ENCODE measurements around the gene TSPAN14.

DNA sequence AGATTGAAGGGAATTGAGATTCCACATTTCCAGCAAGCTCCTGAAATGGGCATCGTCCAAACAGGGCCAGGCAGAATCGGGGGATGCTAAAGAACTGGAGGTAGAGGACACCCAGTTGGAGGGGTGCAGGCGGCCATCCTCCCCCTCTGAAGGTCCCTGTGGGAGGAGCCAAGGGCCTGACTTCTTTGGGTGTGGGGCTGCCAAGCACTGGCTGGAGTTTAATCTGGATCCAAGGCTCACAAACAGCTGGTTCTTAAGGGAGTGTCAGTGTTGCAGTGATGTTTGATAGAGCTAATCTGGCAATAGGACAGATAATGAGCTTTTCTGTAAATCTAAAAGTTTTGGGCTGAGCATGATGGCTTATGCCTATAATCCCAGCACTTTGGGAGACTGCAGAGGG, 20.8 kb downstream of the TSPAN14 start:
- TF ChIP-seq, protein P1, sequence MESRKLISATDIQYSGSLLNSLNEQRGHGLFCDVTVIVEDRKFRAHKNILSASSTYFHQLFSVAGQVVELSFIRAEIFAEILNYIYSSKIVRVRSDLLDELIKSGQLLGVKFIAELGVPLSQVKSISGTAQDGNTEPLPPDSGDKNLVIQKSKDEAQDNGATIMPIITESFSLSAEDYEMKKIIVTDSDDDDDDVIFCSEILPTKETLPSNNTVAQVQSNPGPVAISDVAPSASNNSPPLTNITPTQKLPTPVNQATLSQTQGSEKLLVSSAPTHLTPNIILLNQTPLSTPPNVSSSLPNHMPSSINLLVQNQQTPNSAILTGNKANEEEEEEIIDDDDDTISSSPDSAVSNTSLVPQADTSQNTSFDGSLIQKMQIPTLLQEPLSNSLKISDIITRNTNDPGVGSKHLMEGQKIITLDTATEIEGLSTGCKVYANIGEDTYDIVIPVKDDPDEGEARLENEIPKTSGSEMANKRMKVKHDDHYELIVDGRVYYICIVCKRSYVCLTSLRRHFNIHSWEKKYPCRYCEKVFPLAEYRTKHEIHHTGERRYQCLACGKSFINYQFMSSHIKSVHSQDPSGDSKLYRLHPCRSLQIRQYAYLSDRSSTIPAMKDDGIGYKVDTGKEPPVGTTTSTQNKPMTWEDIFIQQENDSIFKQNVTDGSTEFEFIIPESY (IDR thresholded peaks at IDR 0.05), result no peak
- TF ChIP-seq, protein P2, sequence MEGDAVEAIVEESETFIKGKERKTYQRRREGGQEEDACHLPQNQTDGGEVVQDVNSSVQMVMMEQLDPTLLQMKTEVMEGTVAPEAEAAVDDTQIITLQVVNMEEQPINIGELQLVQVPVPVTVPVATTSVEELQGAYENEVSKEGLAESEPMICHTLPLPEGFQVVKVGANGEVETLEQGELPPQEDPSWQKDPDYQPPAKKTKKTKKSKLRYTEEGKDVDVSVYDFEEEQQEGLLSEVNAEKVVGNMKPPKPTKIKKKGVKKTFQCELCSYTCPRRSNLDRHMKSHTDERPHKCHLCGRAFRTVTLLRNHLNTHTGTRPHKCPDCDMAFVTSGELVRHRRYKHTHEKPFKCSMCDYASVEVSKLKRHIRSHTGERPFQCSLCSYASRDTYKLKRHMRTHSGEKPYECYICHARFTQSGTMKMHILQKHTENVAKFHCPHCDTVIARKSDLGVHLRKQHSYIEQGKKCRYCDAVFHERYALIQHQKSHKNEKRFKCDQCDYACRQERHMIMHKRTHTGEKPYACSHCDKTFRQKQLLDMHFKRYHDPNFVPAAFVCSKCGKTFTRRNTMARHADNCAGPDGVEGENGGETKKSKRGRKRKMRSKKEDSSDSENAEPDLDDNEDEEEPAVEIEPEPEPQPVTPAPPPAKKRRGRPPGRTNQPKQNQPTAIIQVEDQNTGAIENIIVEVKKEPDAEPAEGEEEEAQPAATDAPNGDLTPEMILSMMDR (IDR thresholded peaks at IDR 0.05; ENCODE audit: low read depth, low read length, missing input control), result no peak
- TF ChIP-seq TAF1 (conservative IDR thresholded peaks at IDR 0.05) (no peak), HNF4G (IDR thresholded peaks at IDR 0.05) (no peak), FOXA2 (IDR thresholded peaks at IDR 0.05) (no peak), YY1 (IDR thresholded peaks at IDR 0.05) (no peak), RAD21 (IDR thresholded peaks at IDR 0.05) (no peak), RXRA (IDR thresholded peaks at IDR 0.05) (no peak), EGR1 (IDR thresholded peaks at IDR 0.05; ENCODE audit: low read depth in 2 of 2) (no peak), NR2F2 (IDR thresholded peaks at IDR 0.05) (no peak), SP1 (IDR thresholded peaks at IDR 0.05) (no peak)
- TF ChIP-seq, protein P3, sequence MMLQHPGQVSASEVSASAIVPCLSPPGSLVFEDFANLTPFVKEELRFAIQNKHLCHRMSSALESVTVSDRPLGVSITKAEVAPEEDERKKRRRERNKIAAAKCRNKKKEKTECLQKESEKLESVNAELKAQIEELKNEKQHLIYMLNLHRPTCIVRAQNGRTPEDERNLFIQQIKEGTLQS (IDR thresholded peaks at IDR 0.05), result no peak
- TF ChIP-seq, protein P4, sequence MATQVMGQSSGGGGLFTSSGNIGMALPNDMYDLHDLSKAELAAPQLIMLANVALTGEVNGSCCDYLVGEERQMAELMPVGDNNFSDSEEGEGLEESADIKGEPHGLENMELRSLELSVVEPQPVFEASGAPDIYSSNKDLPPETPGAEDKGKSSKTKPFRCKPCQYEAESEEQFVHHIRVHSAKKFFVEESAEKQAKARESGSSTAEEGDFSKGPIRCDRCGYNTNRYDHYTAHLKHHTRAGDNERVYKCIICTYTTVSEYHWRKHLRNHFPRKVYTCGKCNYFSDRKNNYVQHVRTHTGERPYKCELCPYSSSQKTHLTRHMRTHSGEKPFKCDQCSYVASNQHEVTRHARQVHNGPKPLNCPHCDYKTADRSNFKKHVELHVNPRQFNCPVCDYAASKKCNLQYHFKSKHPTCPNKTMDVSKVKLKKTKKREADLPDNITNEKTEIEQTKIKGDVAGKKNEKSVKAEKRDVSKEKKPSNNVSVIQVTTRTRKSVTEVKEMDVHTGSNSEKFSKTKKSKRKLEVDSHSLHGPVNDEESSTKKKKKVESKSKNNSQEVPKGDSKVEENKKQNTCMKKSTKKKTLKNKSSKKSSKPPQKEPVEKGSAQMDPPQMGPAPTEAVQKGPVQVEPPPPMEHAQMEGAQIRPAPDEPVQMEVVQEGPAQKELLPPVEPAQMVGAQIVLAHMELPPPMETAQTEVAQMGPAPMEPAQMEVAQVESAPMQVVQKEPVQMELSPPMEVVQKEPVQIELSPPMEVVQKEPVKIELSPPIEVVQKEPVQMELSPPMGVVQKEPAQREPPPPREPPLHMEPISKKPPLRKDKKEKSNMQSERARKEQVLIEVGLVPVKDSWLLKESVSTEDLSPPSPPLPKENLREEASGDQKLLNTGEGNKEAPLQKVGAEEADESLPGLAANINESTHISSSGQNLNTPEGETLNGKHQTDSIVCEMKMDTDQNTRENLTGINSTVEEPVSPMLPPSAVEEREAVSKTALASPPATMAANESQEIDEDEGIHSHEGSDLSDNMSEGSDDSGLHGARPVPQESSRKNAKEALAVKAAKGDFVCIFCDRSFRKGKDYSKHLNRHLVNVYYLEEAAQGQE (IDR thresholded peaks at IDR 0.05), result no peak
